DMS79 (cell line): ENCODE data around the gene CD68.
A peak's percentile ranks its signal among the peaks of the same experiment; 100 is the strongest.
"Not testable (repeated sequence)": the region's sequence is repeated elsewhere in the genome, so short reads cannot be mapped to it uniquely, and the experiment has no call there.

Experiments used
- DNase-seq: peaks from one replicate; lab custom pipeline; 2025; lab: John Stamatoyannopoulos, UW

The CD68 gene

GRCh38 chr17:7580604-7581575 is 1.5 kb downstream of the CD68 start:
- no peak for DNase-seq

DNA sequence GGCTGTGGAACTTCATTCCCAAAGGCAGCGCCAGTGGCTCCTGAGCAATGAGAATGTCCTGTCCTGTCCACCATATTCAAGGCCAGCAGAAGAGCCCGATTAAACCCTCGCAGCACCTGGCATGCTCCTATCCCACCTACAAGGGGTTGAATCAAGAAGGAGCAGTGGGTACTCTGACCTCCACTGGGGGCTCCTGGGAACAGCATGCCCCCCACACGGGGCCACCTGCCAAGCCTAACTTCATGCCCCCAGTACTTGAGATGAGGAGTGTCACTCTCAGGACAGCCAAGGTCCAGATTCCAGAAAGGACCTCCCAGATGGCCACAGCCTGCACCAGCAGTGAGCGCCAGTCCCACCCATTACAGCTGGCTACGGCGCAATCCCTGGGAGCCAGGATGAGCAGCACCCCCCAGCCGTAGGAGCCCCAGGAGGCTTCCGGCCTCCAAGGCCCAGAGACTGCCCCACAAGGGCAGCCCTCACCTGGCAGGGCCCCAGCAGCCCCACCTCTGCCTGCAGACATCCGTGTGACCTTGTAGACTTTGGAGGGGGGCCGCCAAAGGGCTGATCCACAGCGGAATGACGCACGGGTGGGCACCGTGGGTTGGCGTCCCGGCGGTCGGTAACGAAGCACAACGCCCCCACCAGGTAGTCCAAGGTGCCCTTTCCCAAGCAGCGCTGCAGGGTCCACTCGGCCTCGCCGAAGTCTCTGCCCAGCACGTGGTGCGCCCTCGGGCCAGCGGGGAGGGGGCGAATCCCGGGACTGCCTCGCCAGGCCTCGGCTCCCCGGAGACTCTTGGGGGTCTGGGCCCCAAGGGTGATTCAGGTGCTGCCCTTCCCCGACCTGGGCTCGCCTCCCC is 3.2 kb downstream of the CD68 start:
- no peak for DNase-seq

GRCh38 chr17:7583253-7584109 is 4.0 kb downstream of the CD68 start, which contains the start of gene MPDU1:
Gene MPDU1, plus strand, starts transcription at chr17:7583852. Its CDS starts 11 bp downstream, at chr17:7583863.
- peak; percentile 98 for DNase-seq

DNA sequence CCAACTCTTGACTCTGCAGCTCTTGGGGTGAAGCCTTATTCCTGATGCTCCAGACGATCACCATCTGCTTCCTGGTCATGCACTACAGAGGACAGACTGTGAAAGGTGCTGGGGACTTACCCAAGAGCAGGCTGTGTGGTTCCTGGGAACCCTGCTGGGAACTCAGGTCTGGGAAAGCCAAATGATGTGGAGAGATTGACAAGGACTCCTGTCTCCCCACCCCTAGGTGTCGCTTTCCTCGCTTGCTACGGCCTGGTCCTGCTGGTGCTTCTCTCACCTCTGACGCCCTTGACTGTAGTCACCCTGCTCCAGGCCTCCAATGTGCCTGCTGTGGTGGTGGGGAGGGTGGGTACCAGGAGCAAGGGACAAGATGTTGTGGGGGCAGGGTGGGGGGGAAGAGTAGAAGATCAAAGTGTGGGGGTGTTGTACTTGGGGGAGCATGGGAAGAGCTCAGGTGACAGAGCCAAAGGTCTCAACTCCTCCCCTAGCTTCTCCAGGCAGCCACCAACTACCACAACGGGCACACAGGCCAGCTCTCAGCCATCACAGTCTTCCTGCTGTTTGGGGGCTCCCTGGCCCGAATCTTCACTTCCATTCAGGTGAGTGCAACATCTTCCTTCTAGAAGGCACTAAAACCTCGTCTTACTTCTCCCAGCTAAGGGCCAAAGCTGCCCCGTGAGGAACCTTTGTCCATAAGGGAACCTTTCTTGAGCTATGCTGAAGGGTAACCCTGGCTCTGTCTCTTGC is 7.4 kb downstream of the CD68 start:
- no peak for DNase-seq

GRCh38 chr17:7587420-7588151 is 8.1 kb downstream of the CD68 start:
- DNase-seq, result no peak

GRCh38 chr17:7588553-7589203 is 9.2 kb downstream of the CD68 start:
- no peak for DNase-seq

DNA sequence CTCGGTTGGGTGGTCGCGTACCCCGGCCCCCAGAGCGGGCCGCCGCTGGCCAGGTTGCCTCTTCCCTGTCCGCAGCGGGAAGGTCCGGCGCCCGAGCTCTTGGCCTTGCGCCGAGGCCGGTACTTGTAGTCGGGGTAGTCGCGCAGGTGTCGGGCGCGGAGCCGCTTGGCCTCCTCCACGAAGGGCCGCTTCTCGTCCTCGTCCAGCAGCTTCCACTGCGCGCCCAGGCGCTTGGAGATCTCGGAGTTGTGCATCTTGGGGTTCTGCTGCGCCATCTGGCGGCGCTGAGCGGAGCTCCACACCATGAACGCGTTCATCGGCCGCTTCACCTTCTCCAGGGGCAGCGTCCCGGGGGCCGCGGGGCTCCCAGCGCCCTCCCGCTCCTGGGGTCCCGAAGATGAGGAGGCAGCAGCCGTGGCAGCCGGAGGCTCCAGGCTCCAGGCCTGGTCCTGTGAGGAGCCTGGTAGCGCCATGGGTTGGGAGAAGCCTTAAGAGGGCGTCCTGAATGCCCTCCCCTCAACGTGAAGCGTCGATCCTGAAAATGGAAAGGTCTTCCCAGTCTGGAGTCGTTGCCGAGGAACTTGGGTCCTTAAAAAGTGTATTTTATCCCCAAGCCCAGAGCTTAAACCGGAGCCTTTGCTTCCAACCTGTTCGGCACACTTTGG is 9.9 kb downstream of the CD68 start:
- no peak for DNase-seq

DNA sequence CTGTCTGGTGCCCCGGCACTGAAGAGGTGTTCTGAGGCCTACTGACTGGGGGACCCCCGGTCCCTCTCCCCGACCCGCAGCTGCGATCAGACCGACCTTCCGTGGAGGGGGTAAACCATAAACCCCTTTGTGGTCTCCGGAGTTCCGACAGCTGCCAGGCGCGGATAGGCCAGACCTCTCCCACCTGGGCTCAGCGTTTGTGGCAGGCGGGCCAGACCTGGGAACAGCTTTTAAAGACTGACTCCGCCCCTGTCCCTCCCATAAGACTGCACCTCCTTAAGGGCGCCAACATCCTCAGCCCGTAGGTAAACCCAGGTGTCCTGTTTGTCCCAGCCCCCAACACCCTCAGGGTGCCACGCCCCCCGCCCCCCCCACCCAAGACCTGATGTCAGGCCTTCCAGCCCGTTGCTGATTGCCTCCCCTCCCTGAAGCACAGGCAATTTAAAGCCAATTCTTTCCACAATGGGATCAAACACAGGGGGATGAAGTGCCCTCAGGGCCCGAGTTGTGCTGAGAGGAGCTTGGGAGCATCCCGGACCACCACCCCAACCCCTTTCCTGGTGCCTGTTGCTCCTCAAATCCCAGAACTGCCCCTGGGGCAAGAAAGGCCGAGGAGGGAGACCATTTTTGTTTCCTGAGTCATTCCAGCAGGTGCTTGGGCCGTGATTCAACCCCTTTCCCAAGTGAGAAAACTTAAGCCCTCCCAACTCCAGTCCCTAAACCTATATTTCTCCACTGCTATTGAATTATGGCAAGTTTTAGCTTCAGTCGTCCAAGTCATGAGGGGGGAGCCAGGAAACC is 10.7 kb downstream of the CD68 start, which contains the start of gene SOX15:
Gene SOX15, minus strand, starts transcription at position 204 of the 801 bp plus-strand sequence. CDS start 418 bp downstream, outside the sequence.
- DNase-seq, result no peak

GRCh38 chr17:7590743-7591142 is 11.3 kb downstream of the CD68 start:
- DNase-seq, result no peak

DNA sequence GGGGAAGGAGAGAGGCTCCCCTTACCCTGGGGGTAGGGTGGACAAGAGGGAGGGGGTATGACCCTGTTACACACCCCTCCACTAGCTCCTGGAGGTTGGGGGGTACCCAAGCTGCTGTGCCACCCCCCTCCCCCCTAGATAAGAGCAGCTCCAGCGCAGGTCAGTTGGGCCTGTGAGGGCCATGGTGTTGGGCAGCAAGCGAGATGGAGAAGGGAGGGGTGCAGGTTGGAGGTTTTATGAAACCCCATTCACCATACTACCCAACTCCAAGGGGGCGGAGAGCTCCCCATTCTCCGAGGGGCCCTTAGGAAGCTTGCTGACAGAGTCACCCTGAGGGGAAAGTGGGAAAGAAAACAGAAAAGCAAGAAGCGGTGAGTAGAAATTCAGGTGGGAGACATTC is 12.2 kb downstream of the CD68 start:
- no peak for DNase-seq

GRCh38 chr17:7592422-7593021 is 13.1 kb downstream of the CD68 start:
- DNase-seq, result no peak

GRCh38 chr17:7593296-7593695 is 13.9 kb downstream of the CD68 start:
- DNase-seq, result no peak

DNA sequence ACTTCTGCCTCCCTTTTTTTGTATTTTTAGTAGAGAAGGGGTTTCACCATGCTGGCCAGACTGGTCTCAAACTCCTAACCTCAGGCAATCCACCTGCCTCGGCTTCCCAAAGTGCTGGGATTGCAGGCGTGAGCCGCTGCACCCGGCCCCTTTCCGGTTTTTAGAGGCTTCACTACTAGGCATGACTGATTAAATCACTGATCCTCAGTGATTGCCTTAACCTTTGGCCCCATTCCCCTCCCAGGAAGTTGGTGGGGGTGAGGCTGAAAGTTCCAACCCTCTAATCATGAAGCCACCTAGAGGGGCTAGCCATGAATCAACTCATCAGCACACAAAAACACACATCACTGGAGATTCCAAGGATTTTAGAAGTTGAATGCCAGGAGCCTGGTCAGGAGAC is 18.1 kb downstream of the CD68 start:
- DNase-seq, result not testable (repeated sequence)

DNA sequence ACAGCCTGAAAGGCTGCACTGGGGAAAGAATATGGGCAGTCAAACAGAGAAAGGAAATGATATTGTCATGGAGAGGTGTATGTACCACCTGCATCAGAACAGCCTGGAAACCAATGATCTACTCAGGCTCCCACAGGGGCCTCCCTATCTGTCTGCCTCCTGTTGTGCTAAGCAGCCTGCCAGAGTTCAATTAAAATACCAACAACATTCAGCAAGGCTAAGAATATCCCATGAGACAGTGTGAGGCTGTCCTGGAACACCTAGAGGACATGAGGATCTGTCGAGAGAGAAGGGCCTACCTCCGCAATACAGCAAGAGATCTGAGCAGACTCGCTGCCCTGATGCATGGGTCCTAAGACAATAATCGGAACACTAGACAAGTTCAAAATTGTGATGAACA is 26.8 kb downstream of the CD68 start:
- no peak for DNase-seq

- no peak for DNase-seq
Measured at GRCh38 chr17:7610641-7611040, 31.2 kb downstream of the CD68 start.

DNA sequence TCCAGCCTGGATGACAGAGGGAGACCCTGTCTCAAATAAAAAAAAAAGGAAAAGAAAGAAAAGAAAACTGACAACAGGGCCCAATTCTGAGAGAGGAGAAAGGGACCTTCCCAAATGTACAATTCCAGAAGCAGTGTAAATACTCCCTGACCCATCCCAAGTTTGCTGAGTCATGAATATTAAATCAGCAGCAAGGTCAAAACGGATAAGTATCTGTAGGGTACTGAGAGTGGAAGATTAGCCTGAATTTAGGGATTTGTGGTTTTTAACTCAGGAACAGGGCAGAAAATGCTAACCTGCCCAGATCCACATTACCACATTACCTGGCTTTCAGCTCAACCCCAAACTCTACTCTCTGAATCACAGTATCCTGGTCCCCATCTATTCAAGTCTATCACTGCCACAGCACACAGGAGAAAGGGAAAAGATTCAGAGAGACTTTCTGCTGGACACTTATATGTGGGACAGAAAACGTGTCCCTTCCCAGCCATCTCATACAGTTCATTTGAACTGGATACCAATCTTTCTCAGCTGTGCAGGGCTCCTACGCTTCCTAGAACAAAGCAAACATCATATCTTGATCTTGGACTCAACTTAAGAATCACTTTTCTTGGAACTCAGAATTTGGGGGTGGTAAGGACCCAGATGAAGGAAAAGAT is 32.3 kb downstream of the CD68 start:
- DNase-seq, result no peak

DNA sequence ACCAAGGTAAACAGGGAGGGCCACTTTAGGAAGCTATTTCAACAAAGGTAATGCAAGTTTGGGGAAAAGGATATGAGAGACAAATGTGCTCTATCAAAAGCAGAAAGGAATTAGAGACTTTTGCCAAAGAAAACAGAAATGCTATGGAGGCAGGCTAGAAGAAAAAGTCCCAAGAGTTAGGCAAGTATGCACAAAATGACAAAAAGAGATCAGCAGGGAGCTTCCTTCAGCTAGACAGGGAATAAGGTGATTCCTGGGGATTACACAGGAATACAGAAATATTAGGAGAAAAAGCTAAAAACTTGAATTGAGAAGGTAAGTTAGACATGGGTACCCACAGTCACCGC is 32.8 kb downstream of the CD68 start:
- no peak for DNase-seq
